HepG2 (cell line): ENCODE measurements around the gene WNK2.

Source experiments
- ARID3A ChIP-seq: IDR thresholded peaks from 2 replicates; pipeline ENCODE4 v1.6.1; 2012; ENCODE audit warnings: low read depth, low read length, improper control_type of control experiment
- CBFB ChIP-seq: sonication (generic); formaldehyde crosslinking; IDR thresholded peaks from 2 replicates; pipeline ENCODE4 v1.4.0; 2020; ENCODE audit warnings: missing genetic modification reagents
- POGK ChIP-seq: sonication (generic); formaldehyde crosslinking; conservative IDR thresholded peaks from 2 replicates; pipeline ENCODE4 v1.8.0; 2022; ENCODE audit warnings: mild to moderate bottlenecking, moderate library complexity, missing genetic modification reagents
- POLR2AphosphoS5 ChIP-seq: IDR thresholded peaks from 2 replicates; pipeline ENCODE4 v1.6.1; 2012; ENCODE audit warnings: low read depth, low read length
- PRDM10 ChIP-seq: sonication (generic); formaldehyde crosslinking; IDR thresholded peaks from 2 replicates; pipeline ENCODE4 v1.4.0; 2020; ENCODE audit warnings: low read depth, missing genetic modification reagents
- ZNF616 ChIP-seq: sonication (generic); formaldehyde crosslinking; IDR thresholded peaks from 2 replicates; pipeline ENCODE4 v1.5.0; 2020; ENCODE audit warnings: low read depth, mild to moderate bottlenecking, missing genetic modification reagents

GRCh38 chr9:93220627-93221026 lies 36.7 kb downstream of the WNK2 start:
- TF ChIP-seq ARID3A (no peak), CBFB (CRISPR knock-in tag) (no peak), POLR2AphosphoS5 (no peak), POGK (CRISPR knock-in tag) (no peak), ZNF616 (CRISPR knock-in tag) (no peak), PRDM10 (no peak)
